ENCODE results near the gene LHB. TPM values are rescaled to one million over a fixed set of nuclear protein-coding genes. Genes with fewer than 3 reads are reported as not detected.

Gene LHB
- total RNA-seq (2021): not detected in 2 replicates
- long read RNA-seq: 0 reads

DNA sequence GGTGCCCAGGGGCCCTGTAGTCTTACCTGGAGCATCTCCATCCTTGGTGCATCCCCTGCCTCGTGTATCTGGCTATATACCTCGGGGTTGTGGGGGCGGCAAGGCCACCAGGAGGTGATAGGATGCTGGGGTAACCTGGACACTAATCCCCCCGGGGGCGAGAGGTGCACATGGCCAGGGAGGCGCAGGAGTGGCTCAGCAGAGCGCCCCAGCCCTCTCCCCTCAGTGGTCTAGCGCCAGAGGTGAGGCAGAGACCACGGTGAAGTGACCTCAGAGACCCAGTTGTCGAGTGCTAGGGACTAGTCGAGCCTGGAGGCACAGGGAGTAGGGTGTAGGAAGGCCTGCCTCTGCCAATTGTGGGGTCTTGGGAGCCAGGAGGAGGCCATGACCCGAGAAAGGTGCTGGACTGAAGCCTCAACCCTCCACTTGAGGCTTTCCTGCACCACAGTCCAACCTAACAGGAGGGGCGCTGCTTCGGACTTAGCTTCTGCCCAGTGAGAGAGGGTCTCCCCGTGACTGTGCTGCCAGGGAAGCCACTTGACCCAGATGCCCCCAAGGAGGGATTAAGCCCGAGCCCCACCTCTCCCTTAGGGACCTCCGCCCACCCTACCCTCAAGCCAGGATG is at the start of gene LHB:
Gene LHB, minus strand, starts transcription at position 51 of the 625 bp plus-strand sequence. Its CDS starts 10 bp downstream, at position 41.
- H3K4me3 Mint-ChIP-seq: peak within 1 kb of the TSS; percentile 54 to 66; a peak in 4 of 5 replicates
- no CpG with 5 or more reads among the region's 17 CpGs for WGBS (ENCODE audit: extremely low coverage, insufficient read length, low lambda C conversion rate)
- H2BK12ac ChIP-seq (ENCODE audit: insufficient read length, low read depth, low read length): no peak within 1 kb of the TSS
- no peak within 1 kb of the TSS for H2AFZ ChIP-seq (ENCODE audit: low read length)
- H2BK5ac ChIP-seq (ENCODE audit: insufficient read length, low read length): no peak within 1 kb of the TSS
- H4K8ac ChIP-seq (replicated peaks; ENCODE audit: insufficient read length, low read depth, low read length): no peak within 1 kb of the TSS
- H2AK5ac ChIP-seq (ENCODE audit: insufficient read length, low read length): no peak within 1 kb of the TSS
- no peak within 1 kb of the TSS; the same call in 1 of the 2 replicates for H3K14ac ChIP-seq (ENCODE audit: insufficient read depth, low read length)
- H3K9ac ChIP-seq (ENCODE audit: extremely low read depth, insufficient read length, low read length): no peak within 1 kb of the TSS
- no peaks in the 10 kb centered on the region for H3K79me2 ChIP-seq (ENCODE audit: insufficient read depth, low read length)
- no peaks in the 10 kb centered on the region for H3K79me1 ChIP-seq (ENCODE audit: insufficient read depth, low read depth, low read length, poor library complexity, severe bottlenecking)
- peaks cover 8% of the 10 kb centered on the region for H3K23me2 ChIP-seq (ENCODE audit: insufficient read length, low read depth, low read length, poor library complexity, severe bottlenecking)
- peaks cover 34% of the 10 kb centered on the region for H3K27me3 Mint-ChIP-seq (ENCODE audit: low read depth)
- H3K9me3 Mint-ChIP-seq: peaks cover 0 to 1% of the 10 kb centered on the region in 2 experiments; a peak in 2 of 5 replicates
- H3K27me3 ChIP-seq (ENCODE audit: insufficient read depth, low read length): no peaks in the 10 kb centered on the region; the same call in 1 of the 2 replicates
- H3K4me1 ChIP-seq (ENCODE audit: insufficient read depth, low read length): peaks cover 4% of the 10 kb centered on the region; the same call in 1 of the 2 replicates
- peaks cover 12 to 41% (median 39%) of the 10 kb centered on the region in 3 experiments; a peak in 6 of 7 replicates for H3K36me3 Mint-ChIP-seq (ENCODE audit: insufficient read depth in 1 of 3, low read depth in 3 of 3)
- H2BK120ac ChIP-seq (ENCODE audit: low read depth, low read length, poor library complexity, severe bottlenecking): no peak within 1 kb of the TSS
- no peak within 1 kb of the TSS for H3T11ph ChIP-seq (ENCODE audit: low read length)
- no peak within 1 kb of the TSS for H3K4ac ChIP-seq (ENCODE audit: low read depth, low read length)
- no peak within 1 kb of the TSS for H3K23ac ChIP-seq (ENCODE audit: insufficient read length, low read depth, low read length)
- H3K27ac ChIP-seq (ENCODE audit: insufficient read length, low read depth, low read length): no peak within 1 kb of the TSS
- no peak within 1 kb of the TSS for H2BK20ac ChIP-seq (ENCODE audit: low read depth, low read length, poor library complexity, severe bottlenecking)
- no peak within 1 kb of the TSS for H2BK15ac ChIP-seq (ENCODE audit: low read depth, low read length)
- no peak within 1 kb of the TSS for H4K5ac ChIP-seq (ENCODE audit: insufficient read length, low read depth, low read length)
- DNase-seq: peak; percentile 61
- H3K4me2 ChIP-seq (ENCODE audit: insufficient read depth, insufficient read length, low read length): peak within 1 kb of the TSS; percentile 25
- H3K9me3 ChIP-seq (ENCODE audit: control insufficient read depth, low read depth, low read length): no peaks in the 10 kb centered on the region
- H4K91ac ChIP-seq (ENCODE audit: insufficient read length, low read depth, low read length): no peak within 1 kb of the TSS
- no peak within 1 kb of the TSS for H3K56ac ChIP-seq (ENCODE audit: insufficient read length, low read depth, low read length)
- no peak within 1 kb of the TSS for H3K18ac ChIP-seq (ENCODE audit: insufficient read length, low read depth, low read length)
- H3K4me1 Mint-ChIP-seq: peaks cover 15 to 36% of the 10 kb centered on the region in 2 experiments
- TF ChIP-seq, protein P1, sequence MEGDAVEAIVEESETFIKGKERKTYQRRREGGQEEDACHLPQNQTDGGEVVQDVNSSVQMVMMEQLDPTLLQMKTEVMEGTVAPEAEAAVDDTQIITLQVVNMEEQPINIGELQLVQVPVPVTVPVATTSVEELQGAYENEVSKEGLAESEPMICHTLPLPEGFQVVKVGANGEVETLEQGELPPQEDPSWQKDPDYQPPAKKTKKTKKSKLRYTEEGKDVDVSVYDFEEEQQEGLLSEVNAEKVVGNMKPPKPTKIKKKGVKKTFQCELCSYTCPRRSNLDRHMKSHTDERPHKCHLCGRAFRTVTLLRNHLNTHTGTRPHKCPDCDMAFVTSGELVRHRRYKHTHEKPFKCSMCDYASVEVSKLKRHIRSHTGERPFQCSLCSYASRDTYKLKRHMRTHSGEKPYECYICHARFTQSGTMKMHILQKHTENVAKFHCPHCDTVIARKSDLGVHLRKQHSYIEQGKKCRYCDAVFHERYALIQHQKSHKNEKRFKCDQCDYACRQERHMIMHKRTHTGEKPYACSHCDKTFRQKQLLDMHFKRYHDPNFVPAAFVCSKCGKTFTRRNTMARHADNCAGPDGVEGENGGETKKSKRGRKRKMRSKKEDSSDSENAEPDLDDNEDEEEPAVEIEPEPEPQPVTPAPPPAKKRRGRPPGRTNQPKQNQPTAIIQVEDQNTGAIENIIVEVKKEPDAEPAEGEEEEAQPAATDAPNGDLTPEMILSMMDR (conservative IDR thresholded peaks at IDR 0.05): no peak
- no peaks in the 10 kb centered on the region for H4K20me1 ChIP-seq (ENCODE audit: control insufficient read depth, insufficient read depth, insufficient read length)
- H3K27ac Mint-ChIP-seq: no peak within 1 kb of the TSS
